ENCODE data around the gene XPNPEP3.
"Not testable (repeated sequence)": the region's sequence is repeated elsewhere in the genome, so short reads cannot be mapped to it uniquely, and the experiment has no call there.

The XPNPEP3 gene

DNA sequence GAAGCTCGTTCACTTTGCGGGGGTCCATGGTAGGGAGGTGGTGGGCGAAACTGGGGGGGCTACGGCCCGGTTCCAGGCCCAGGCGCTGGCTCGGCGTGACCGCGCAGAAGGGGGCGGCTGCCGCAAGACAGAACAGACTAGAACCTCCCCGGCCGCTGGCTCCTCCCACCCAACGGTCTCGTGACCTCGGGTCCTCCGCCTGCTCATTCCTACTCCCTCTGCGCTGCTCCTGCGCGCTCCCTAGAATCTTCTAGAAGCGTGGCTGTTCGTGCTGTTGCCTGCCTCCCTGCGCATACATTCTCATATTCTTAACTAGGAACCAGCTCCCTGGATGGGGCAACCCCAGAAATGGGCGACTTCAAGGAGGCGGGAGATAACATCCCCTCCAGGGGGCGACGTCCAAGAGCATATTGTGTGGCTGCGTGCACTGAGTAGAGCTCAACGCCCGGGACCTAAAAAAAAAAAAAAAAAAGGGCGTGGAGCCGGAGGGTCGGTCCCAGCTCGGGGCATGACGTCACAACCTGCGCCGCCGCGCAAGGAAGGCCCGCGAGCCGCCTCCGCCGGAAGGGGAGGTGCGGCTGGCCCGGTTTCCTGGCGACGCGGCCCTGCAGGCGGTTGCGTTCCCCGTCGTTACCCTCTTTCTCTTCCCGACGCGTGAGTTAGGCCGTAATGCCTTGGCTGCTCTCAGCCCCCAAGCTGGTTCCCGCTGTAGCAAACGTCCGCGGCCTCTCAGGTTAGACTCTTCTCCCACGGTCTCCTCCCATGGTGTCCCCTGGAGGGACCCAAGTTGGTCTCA is at the start of gene XPNPEP3, which contains the start of gene ST13:
TSS of gene XPNPEP3 (plus strand) at position 636 of the 796 bp plus-strand sequence. CDS start at position 670, 34 bp downstream.
TSS of gene ST13 (minus strand) at position 127 of the 796 bp plus-strand sequence. CDS start at position 28, 99 bp downstream.
- peak; percentile 96 for DNase-seq (ENCODE audit: low spot score)

DNA sequence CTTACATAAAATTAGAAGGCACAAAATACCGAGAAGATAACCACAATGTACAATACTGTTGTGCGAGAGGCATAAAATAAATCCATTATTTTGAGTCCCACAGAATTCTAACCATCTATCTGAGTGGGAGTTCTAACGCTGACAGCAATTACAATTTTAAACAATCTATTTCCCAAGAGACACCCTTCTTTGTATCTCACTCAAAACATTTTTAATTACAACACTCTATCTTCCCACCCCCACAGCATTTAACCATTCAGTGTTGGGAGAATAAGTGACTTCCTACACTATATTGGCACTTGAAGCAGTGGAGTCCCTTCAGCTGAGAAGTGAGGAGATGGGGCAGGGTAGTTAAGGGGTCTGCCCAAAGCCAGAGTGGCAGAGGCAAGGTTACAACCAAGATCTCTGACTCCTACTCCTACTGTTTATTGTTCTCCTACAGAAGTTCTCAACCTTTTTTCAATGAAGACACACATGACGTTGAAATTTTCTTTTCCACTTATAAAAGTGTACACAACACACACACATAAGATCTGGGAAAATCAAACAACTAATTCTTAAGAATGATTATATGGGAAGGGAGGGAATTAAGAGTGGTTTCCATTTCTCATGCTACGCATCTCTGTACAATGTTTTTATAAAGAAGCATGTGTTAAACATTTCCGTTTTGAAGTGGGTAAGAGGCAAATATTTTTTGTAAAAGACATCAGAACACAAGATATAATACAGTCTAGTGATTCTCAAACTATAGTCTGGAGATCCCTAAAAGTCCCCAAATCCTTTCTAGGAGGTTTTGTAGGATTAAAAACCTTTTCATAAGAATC is 48.7 kb upstream of the XPNPEP3 start:
- DNase-seq (ENCODE audit: low spot score): no peak

DNA sequence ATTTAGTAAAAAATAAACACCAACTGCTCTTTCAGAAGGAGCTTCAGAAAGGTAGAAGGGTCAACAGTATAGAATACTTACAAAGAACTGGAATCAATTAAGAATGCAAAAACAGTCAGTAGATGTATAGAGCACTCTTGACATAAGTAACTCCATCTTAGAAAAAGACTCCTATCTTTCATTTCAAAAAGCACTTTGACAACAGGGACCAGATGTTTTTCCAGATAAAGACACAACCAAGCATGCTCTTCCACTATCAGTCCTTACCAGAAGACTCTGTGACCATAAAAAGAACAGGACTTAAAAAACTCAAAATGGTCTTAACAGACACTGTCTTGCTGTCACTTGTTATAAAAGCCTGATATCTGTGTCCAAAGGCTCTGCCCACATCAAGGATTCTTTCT is 43.0 kb upstream of the XPNPEP3 start:
- DNase-seq (ENCODE audit: low spot score): no peak

- no peak for DNase-seq (ENCODE audit: low spot score)
Measured at GRCh38 chr22:40817737-40818136, 39.2 kb upstream of the XPNPEP3 start.

- DNase-seq (ENCODE audit: low spot score): peak; percentile 1
Measured at GRCh38 chr22:40818192-40818746, 38.7 kb upstream of the XPNPEP3 start.

DNA sequence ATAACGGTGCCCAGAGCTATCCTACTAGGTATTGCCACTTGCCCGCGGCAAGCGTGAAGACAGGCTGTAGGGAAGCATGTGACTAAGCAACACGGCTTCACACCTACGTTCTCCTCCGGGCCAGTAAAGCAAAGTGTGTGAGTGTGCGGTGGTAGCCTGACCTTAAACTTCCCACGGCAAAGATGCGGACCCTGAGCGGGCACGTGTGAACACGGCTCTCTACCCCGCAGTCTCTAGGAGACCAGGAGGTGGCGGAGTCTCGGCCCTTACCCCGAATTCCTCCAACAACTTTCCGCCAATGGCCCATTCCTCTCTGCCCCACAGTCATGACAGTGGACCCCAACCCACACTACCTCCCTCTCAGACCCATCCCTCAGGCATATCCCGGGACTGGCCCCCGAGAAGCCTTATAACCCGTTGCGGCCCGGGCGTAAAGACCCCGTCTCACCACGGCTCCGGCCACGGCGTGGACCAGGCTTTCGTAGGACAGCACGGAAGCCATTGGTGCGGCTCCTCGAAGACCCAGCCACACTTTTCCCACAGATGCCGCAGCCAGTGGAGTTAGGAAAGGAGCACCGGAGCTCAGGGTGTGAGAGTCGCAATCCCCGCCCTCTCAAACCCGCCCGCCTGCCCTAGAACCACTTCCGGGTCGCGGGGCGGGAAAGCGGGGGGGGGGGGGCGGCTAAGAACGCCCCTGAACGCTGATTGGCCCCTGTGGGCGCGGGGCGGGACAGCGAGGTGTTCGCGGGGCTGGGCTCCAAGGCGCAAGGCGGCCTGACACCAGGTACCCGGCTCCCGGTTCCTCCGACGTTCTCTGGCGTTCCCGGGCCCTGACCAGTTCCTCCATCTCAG is 38.0 kb upstream of the XPNPEP3 start, which contains the start of gene SLC25A17:
TSS of gene SLC25A17 (minus strand) at position 600 of the 852 bp plus-strand sequence. CDS start at position 502, 98 bp downstream.
- peak; percentile 91 for DNase-seq (ENCODE audit: low spot score)

GRCh38 chr22:40819599-40820140 is 37.3 kb upstream of the XPNPEP3 start:
- no peak for DNase-seq (ENCODE audit: low spot score)

GRCh38 chr22:40823426-40823825 is 33.5 kb upstream of the XPNPEP3 start:
- no peak for DNase-seq (ENCODE audit: low spot score)

GRCh38 chr22:40826292-40826691 is 30.7 kb upstream of the XPNPEP3 start:
- not testable (repeated sequence) for DNase-seq (ENCODE audit: low spot score)

DNA sequence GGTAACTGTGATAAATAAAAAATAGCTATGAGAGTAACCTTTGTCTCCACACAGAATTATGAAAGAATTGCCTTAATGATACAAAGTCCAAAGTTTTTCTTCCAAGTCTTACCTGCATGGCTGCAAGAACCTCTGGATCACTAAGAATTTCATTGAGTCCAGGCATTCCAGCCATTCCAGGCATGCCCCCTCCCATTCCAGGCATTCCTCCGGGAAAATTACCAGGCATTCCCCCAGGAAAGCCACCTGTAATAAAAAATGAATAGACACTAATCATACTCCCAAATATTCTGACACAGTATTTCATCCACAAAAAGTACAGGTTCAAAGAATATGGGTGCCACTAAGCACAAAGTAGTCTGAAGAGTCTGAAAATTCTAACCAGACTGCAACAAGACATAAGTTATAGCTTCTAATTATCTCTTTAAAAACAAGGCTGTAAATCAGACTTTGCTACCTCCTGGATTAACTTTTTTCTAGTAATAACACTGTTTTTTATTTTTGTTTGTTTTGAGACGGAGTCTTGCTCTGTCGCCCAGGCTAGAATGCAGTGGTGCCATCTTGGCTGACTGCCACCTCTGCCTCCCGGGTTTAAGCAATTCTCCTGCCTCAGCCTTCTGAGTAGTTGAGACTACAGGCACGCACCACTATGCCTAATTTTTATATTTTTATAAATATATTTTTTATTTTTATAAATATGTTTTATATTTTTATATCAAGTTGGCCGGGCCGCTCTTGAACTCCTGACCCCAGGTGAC is 29.8 kb upstream of the XPNPEP3 start:
- DNase-seq (ENCODE audit: low spot score): no peak

GRCh38 chr22:40829131-40829530 is 27.8 kb upstream of the XPNPEP3 start:
- DNase-seq (ENCODE audit: low spot score): no peak

- no peak for DNase-seq (ENCODE audit: low spot score)
Measured at GRCh38 chr22:40834619-40835018, 22.3 kb upstream of the XPNPEP3 start.

GRCh38 chr22:40838486-40838885 is 18.5 kb upstream of the XPNPEP3 start:
- DNase-seq (ENCODE audit: low spot score): no peak

GRCh38 chr22:40844951-40845350 is 12.0 kb upstream of the XPNPEP3 start:
- no peak for DNase-seq (ENCODE audit: low spot score)

- not testable (repeated sequence) for DNase-seq (ENCODE audit: low spot score)
Measured at GRCh38 chr22:40845816-40846215, 11.1 kb upstream of the XPNPEP3 start.

GRCh38 chr22:40853333-40853732 is 3.6 kb upstream of the XPNPEP3 start:
- DNase-seq (ENCODE audit: low spot score): no peak

GRCh38 chr22:40853961-40854360 is 3.0 kb upstream of the XPNPEP3 start:
- DNase-seq (ENCODE audit: low spot score): no peak

- DNase-seq (ENCODE audit: low spot score): no peak
Measured at GRCh38 chr22:40855071-40855978, 1.6 kb upstream of the XPNPEP3 start.

GRCh38 chr22:40855979-40856512 is 902 bp upstream of the XPNPEP3 start:
- DNase-seq (ENCODE audit: low spot score): peak; percentile 3
